PFSK-1 (cell line): ENCODE data around the gene ERFL.

Source experiments
- FOXP2 ChIP-seq: optimal IDR thresholded peaks from 2 replicates; pipeline ENCODE3; 2011; ENCODE audit warnings: borderline replicate concordance, control low read depth, inconsistent platforms; ENCODE audit not compliant: insufficient read depth; ENCODE audit errors: extremely low read length, extremely low read depth
- POLR2AphosphoS5 ChIP-seq: IDR thresholded peaks from 2 replicates; pipeline ENCODE4 v1.6.1; 2012; ENCODE audit warnings: low read depth, mild to moderate bottlenecking, control low read depth, low read length, moderate library complexity
- SIN3A ChIP-seq: IDR thresholded peaks from 2 replicates; pipeline ENCODE4 v1.6.1; 2012; ENCODE audit warnings: mild to moderate bottlenecking, low read length, moderate library complexity, borderline replicate concordance; ENCODE audit not compliant: insufficient read depth
- TAF1 ChIP-seq: IDR thresholded peaks from 2 replicates; pipeline ENCODE4 v1.6.1; 2012; ENCODE audit warnings: low read length, control low read depth, borderline replicate concordance; ENCODE audit not compliant: insufficient read depth
- TF ChIP-seq, protein P1 (sequence below), 2 experiments: IDR thresholded peaks; 2 replicates each; pipeline versions ENCODE4 v1.6.1 to v1.8.0; 2011 to 2012; ENCODE audit warnings: low read depth in 2 of 2, low read length in 2 of 2, control low read depth in 1 of 2, inconsistent platforms in 1 of 2, mild to moderate bottlenecking in 1 of 2, moderate library complexity in 1 of 2; ENCODE audit not compliant: insufficient read depth in 1 of 2

The ERFL gene

DNA sequence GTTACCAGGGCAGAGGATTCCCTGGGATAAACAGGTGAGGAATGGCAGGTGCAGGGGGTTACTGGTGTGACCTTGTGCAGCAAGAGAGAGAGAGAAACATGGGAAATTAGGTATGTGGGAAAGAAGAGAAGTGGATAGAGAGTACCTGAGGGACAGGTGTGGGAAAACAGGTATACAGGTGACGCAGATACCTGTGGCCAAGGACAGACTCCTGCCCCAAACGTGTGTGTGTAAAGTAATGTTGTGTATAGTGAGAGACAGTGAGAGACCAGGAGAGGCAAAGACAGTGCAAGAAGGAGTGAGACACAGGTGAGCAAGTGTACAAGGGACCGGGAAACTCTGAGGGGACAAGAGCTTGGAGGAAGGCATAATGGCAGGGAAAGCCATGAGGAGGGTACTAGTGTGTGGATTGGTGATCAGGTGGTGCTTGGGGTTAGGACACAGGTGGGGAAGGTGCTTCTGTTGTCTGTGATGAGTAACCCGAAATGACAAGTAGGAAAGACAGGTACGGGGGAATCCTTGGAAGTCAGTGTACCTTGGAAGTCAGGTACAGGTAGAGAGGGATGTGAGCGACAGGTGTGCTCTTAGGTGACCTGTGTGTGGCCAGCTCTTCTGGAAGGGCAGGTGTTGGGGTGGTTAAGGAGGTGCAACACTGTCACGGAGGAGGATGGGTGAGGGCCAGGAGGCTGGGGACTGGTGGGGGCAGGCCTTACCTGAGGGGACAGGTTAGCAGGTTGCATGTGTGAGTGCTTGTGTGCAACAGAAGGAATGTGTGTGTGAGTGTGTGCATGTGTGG is 2.8 kb downstream of the ERFL start:
- TF ChIP-seq SIN3A (no peak), TAF1 (no peak), FOXP2 (no peak)

- TF ChIP-seq FOXP2, result no peak
- TF ChIP-seq TAF1, result no peak
Measured at GRCh38 chr19:41924151-41925145, 3.8 kb downstream of the ERFL start.

GRCh38 chr19:41923045-41923788 is 5.0 kb downstream of the ERFL start:
- TF ChIP-seq SIN3A, result no peak
- TF ChIP-seq, protein P1, sequence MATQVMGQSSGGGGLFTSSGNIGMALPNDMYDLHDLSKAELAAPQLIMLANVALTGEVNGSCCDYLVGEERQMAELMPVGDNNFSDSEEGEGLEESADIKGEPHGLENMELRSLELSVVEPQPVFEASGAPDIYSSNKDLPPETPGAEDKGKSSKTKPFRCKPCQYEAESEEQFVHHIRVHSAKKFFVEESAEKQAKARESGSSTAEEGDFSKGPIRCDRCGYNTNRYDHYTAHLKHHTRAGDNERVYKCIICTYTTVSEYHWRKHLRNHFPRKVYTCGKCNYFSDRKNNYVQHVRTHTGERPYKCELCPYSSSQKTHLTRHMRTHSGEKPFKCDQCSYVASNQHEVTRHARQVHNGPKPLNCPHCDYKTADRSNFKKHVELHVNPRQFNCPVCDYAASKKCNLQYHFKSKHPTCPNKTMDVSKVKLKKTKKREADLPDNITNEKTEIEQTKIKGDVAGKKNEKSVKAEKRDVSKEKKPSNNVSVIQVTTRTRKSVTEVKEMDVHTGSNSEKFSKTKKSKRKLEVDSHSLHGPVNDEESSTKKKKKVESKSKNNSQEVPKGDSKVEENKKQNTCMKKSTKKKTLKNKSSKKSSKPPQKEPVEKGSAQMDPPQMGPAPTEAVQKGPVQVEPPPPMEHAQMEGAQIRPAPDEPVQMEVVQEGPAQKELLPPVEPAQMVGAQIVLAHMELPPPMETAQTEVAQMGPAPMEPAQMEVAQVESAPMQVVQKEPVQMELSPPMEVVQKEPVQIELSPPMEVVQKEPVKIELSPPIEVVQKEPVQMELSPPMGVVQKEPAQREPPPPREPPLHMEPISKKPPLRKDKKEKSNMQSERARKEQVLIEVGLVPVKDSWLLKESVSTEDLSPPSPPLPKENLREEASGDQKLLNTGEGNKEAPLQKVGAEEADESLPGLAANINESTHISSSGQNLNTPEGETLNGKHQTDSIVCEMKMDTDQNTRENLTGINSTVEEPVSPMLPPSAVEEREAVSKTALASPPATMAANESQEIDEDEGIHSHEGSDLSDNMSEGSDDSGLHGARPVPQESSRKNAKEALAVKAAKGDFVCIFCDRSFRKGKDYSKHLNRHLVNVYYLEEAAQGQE (IDR thresholded peaks at IDR 0.05; ENCODE audit: insufficient read depth in 1 of 2, low read depth in 2 of 2, low read length in 2 of 2), result no peak
- TF ChIP-seq FOXP2, result no peak

DNA sequence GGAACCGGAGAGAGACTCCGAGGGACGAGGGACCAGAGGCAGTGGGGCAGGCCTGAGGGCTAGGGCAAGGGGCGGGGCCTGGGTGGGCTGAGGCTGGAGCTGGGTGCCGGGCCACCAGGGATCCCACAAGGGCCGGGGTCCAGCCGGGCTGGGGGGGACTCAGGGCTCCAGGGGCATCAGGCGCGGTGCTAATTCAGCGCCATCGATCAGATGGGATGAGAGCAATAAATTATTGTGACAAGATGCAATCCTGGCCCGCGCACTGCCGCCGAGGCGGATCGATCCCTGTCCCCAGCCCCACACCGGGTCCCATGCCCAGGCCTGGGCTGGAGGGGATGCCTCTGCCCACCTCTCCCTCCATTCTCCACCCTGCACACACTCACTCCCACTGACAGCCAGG is 5.7 kb downstream of the ERFL start:
- TF ChIP-seq POLR2AphosphoS5 (no peak), FOXP2 (no peak), SIN3A (no peak), TAF1 (no peak)
- TF ChIP-seq, protein P1 (IDR thresholded peaks at IDR 0.05; ENCODE audit: insufficient read depth in 1 of 2, low read depth in 2 of 2, low read length in 2 of 2), result no peak

DNA sequence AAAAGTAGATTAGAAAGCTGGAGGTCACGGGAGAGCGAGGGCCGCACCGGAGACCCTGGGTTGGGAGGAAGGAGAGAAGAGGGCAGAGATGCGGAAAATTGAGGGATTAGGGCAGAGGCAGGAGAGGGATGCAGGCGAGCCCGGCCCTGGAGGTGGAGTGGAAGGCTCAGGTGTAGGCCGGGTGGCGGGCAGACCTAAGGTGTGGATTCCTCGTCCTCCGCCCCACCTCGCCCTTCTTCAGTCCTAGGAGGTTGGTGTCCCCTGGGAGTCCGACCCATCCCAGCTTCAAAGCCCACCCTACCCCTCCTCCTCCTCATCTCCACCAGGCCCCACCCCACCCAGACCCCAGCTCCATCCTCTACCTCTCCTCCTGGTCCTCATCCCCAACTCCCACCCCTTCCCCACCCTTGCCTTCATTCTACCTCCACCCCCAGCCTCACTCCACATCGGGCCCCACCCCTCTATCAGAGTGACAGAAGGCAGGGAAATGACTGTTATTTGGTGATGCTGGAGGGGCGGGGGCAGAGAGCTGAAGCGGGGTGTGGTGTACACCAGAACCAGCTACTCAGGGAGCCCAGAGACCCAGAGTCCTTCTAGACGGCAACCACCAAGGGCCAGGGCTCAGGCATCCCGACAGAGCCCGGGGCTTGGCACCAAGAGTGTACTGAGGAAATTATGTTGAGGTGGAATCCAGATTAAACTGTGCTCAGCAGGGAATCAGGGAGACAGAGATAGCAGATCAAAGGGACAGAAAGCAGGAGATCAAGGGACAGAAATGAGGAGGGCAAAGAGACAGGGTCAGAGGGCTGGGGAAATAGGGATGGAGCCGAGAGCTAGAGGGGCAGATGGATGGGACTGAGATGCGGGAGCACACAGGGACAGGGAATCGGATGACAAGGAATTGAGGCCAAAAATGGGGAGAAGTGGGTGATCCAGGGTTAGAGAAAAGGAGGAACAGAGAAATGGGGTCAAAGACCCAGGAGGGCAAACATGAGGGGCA is 6.4 kb downstream of the ERFL start:
- TF ChIP-seq, protein P1 (IDR thresholded peaks at IDR 0.05; ENCODE audit: insufficient read depth in 1 of 2, low read depth in 2 of 2, low read length in 2 of 2), result no peak
- TF ChIP-seq POLR2AphosphoS5, result no peak
- TF ChIP-seq TAF1, result no peak
- TF ChIP-seq FOXP2, result no peak
- no peak for TF ChIP-seq SIN3A
